GM21360 (cell line): ENCODE measurements around the gene AMOT.

Source experiments
- ATAC-seq: cut with Tn5 transposase; IDR thresholded peaks from one replicate; pipeline ENCODE4 v1.9.1; 2021; ENCODE audit warnings: mild to moderate bottlenecking, moderate library complexity; ENCODE audit not compliant: unreplicated experiment

Gene AMOT

DNA sequence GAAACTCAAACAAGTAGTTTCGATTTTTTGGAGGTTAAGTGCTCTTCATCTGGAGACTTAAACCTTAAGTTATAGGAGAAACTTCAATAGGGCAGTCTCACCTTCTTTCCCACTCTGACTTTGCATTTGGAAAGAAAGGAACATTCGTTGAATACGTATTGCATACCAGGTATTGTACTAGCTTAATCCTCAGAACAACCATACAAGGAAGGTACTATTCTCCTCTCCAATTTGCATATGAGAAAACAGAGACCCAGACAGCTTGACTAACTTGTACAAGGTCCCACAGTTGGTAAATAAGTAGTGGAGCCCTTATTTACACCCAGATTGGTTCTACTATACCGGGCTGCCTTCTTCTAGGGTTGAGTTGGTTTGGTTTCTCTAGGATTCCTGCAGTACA lies 32.6 kb downstream of the AMOT start:
- ATAC-seq: no peak

DNA sequence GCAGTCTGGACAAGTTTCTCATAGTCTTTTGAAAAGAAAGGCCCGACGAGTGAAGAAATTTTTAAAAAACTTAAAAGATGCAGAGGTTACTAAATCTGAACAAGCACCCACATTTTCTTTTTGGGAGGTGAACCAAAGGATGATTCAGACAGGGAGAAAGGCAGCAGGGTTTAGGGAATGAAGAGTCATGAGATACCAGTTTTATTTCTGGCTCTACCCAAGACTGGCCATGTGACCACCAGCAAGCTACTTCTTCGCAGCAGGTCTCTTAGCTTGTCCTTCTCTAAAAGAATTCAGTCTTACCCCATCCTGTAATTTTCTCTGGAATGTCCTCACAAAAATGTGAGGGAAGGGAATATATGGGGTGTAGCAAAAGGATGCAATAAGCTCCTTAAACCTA lies 37.6 kb downstream of the AMOT start:
- no peak for ATAC-seq

DNA sequence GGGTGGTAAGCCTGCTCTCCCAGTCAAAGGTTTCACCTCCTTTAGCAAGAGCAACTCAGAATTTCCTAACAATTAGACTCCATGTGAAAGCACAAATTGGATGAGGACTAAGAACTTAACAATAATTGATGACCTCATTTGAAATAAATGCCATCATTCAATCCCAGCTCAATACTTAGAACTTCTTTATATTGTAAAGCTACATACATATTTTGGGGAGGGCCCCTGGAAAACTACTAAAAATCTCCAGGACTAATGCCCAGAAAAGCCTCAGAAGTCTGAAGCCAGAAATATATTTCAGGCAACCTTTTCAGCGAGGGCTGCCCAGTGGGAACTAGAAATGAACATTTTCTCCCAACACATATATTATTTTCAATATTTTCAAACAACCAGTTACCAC lies 38.1 kb downstream of the AMOT start:
- ATAC-seq: no peak

DNA sequence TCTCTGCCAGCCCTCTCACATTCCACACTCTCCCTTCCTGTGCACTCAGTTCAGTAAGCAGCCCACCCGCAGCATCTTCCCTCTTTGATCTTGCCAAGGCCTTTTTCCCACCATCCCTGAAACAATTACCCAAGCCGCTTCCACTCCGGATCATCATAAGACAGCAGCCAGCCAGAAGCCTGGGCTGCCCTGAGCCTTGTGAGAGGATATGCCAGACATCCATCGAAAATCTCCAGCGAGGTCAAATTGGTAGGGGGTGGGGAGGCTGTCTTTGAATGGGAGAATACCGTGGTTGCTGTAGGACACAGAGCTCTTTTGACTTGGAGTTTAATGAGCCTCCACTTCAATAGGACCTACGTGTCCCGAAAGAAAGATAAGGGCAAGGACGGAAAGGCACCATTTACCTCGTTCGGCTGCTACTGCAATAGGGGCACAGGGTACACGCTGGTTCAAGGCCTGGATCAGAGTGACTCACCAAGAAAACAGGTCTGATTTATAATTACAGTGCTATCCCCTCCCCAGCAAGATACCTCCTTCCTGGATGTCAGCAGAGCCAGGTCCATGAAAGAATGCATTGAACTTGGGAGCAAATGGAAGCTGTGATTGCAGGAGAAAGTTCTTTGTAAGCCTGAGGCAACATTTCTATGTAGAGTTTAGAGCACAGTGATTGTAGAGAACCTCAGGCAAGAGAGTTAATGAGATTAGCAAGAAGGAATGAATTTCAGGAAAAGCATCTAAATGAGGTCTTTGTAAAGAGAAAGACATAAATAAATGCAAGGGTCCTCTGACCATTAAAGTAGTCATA lies 39.5 kb downstream of the AMOT start:
- ATAC-seq: no peak

DNA sequence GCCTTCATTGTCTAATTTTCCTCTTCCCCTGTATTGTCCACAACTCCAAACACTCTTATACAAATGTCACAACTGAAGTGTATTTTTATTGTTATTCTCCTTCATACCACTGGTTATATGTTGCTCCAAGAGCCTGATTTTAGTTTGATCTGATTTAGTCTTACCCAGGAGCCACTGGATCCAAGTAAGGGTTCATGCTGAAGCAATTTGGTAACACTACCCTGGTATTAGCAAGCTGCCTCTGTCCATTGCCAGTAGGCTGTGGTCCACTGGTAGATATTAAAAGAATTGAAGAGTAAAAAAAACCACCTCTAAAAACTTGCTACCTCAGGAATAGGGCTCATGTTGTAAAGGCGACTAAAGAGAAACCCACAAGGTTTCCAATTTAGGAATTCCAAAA lies 41.2 kb downstream of the AMOT start:
- ATAC-seq: no peak

DNA sequence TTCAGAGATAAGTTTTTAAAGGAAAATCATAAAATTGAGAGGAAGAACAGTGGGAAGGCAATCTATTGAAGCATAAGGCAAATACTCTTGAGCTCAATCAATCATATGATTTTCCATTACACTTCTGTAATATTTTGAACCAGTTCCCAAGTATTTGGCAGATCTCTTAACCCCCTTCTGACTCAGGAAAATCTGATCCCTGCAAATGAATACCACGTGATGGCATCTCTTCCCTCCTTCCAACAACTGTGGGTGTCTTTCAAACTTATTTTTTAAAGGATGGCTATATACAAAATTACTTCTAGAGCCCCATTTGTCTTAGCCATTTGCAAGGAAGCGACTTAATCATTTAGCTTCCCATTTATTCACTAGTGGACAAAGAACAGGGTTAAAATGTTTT lies 41.9 kb downstream of the AMOT start:
- ATAC-seq: no peak

DNA sequence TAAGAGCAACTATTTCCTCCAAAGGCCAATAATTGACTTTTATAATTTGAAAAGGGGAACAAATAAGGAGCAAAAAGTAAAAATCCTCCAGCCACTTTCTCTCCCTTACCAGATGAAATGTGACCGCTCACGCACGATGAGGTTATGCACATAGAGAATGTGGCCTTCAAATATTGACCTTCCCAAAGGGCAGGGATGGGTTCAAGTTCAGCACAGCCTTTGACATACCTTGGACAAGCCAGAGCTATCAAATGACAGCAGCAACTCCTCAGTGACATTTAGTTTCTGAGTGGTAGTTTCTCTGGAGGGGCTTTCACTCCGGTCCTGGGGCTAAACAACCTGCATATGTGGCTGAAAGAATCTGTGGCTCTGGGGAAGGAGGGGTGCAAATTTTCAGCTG lies 50.7 kb downstream of the AMOT start:
- ATAC-seq: no peak

DNA sequence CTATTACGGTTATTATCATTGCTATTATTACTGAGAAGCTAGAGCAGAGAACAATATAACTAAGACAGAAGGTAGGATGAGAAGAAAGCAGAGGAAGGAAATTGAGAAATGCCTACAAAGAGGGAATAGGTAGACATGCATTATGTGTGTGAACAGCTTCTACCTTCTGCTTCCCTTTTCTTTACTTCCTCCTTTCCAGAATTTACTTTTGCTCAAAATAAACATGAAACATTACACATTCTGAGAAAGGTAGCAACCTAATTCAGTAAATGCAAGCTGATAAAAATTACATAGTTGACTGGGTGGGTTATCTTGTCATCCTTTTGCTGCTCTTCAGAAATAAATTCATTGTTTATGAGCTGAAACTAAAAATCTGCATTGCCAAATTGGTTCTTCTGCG lies 54.6 kb downstream of the AMOT start:
- no peak for ATAC-seq

DNA sequence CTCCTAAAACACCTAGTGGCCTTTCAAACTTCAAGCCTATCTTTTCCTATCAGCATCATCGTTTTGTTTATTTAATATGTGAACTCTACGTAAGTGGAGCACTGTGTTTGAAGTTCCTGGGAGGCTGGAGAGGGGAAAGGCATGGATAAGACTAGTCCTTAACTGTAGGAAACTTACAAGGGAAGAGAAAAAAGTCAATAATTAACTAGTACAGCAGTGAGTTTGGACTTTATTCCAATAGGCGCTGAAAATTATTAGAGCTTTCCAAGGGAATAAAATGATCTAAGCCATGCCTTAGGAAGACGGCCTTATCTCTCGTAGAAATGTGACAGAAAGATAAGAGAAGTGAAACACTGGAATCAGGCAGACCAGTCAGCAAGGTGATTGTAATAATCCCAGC lies 55.3 kb downstream of the AMOT start:
- ATAC-seq: no peak

DNA sequence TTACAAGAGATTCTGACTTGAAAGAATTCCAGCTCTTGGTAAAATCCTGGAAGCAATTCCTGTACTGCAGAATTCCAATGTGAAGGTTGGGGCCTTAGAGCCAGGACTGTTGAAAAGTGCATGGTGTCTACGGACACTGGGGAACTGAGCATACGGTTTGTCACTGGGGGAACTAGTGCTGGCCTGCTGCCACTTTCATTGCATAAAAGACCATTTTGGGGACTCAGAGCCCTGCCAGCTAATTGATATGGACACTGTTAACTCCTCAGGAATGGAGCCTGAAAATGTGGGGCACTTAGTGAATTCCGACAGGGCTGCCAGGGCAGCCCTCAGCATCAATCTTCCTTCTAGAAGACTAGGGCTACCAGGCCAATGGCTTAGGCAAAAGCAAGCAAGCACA lies 55.9 kb downstream of the AMOT start:
- ATAC-seq: no peak

DNA sequence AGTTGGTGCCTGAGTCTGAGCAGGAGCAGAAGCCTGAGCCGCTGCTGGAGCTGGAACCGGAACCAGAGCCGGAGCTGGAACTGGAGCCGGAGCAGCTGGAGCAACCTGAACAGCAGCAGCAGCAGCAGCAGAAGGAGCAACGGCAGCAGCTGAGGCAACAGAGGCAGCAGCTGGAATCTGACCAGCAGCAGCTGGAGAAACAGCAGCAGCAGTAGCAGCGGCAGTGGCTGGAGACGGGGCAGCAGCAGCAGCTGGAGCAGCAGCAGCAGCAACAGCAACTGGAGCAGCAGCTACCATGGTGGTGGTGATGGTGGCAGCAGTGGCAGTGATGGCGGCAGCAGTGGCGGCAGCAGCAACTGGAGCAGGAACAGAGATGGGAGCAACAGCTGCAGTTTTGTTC lies 61.5 kb downstream of the AMOT start:
- ATAC-seq: no peak

DNA sequence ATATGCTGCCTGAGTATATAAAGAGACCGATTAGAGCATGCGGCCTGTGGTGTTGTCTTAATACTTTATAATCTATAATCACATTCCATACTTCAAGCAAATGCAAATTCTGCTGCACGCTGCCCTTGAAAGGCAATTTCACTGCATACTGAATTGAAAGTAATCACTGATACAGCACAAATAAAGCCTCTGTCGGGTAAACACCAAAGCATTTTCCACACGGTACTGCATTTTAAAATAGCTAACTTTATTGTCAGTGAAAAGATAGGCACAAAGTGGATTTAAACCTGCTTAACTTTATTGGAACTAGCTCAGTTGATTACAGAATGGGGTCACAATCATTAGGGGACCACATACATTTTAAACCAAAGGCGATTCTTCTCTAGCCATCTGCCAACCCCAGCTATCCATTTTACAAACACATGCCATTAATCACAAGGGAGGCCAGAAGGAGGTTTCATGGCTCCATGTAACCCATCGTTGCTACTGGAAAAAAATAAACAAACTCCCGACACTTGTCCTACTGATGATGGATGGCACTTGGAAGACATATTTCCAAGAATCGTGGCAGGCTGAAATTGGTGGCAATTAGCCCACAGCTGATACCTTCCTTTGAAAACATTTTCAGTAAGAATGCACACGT lies 65.9 kb downstream of the AMOT start:
- ATAC-seq: no peak

DNA sequence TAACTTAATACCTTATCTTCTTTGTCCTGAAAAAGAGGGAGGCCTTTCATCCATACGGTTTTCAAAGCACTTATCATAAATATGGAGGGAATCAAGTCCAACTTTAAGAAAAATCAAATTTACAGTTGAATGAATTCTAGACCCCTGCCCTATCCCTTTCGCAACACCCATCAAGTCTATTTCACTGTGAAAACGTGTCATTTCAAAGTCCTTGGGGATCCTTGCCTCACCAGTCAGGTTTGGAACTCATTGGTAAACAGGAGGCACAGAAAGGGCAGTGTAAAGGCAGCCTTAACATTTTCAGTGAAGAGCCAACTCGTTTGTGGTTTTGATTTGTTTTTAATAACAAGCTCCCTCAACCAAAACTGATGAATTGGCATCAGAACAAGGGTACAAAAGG lies 66.5 kb downstream of the AMOT start:
- no peak for ATAC-seq

DNA sequence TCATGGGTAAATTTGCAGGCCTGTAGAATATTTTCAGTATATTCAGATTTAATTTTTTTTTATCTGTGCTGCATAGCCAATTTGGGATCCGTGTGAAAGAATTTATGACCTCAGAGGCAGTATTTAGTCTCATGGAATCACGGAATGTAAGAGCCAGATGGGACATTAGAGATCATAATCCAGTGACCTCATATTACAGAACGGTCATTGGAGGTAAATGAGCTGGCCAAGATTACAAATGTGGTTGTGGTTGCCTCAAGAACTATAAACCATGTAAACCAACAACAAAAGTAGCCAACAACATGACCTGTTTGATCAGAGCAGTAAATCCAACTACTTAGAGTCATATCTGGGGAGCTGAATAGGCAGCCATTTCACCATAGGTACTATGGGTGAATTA lies 71.6 kb downstream of the AMOT start:
- ATAC-seq: no peak

DNA sequence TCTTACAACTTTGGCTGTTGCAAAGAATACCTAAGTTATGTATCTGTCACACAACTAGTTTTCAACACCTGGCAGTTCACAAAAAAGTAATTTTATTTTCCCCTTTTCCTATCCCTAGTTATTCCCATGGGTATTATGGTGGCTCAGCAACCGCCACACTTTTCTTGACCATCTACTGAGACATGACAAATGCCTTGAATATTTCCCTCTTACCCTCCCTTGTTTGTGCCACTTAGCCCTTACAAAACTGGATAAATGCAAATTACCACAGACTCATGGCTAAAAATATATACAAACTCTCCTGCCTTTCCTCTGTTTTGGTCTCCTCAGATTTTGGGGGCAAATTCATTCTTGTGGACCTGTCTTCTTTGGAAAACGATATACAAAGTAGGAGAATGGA lies 72.1 kb downstream of the AMOT start:
- ATAC-seq: no peak

DNA sequence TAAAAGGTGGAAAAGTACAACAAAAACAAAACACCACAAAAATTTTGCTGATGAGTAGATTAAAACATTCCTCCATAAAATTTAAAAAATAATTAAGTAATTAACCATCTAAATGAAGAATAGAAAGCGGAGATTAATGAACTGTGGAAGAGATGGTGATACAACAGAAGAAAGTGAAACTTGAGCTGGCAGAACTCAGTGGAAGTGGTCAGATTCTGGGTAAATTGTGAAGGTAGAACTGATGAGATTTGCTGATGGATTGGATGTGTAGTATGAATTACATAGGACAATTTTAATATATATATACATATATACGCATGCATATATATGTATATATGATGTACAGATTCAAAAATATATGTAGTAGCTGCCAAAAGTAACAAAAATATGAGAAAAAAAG lies 73.9 kb downstream of the AMOT start:
- peak; percentile 43 for ATAC-seq

DNA sequence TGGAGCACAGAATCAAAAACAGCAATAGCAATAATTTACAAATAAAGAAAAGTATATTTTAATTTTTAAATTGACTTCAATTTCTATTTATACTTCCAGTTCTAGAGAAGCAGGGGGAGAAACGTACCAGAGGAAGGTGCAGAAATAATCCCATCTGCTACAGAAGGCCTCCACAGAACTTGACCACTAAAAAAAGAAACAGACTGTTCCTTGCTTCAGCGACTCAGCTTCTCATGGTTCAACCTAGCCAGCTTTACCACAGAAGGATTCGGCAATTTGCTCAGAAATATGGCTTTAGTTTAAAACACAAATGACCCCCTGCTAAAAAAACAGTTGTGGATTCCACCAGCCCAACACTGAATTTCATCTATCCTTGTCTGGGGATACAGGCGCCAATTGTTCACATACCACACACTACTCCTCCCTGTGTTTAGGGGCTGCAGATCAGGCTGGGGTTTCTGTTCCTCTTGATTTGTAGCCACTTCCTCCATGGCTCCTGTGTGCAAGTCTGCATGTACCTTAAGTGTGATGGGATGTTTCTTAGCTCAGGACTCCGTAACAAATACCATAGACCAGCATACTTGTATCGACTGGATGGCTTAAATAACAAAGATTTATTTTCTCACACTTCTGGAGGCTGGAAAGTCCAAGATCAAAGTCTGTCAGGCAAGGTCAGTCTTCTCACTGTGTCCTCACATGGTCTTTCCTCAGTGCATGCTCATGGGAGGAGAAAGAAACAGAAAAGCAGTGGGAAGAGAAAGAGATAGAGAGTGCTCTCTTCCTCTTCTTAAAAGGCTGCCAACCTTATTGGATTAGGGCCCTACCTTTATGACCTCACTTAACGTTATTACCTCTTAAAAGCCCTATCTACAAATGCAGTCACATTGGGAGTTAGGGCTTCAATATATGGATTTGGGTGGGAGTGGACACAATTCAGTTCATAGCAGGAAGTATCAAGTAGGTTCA lies 79.1 kb downstream of the AMOT start:
- ATAC-seq: peak; percentile 86

DNA sequence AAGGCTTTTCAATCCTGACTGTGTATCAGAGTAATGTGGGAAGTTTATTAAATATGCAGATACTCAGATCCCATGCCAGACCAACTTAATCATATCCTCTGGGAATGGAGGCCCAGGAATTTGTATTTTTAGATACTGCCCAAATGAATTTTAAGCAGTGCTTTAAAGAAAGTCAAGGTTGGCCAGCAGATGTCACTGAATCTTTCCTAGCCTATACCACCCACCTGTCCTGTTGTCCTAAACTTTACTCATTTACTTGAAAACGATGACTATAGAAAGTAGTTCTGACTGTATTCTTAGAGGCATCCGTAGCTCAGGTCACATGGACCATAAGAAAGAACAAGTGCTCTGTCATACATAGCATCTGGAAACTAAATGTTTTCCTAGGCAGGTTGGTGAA lies 79.9 kb downstream of the AMOT start:
- peak; percentile 55 for ATAC-seq

DNA sequence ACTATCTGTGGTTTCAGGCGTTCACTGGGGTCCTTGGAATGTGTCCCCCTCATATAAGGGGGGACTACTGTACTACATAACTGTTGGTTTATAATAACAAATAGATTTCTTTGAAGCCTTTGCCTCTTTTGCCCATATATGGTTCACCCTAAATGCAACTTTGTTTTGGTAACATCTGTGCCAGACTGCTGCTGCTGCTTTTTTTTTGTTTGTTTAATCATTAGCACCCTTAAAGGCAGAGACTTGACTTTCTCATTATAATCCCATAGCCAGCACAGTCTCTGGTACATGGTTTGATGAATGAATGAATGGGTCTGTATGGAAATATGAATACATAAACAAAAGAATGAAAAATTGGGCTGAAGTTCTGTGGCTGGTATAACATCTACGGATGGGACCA lies 80.7 kb downstream of the AMOT start:
- no peak for ATAC-seq

DNA sequence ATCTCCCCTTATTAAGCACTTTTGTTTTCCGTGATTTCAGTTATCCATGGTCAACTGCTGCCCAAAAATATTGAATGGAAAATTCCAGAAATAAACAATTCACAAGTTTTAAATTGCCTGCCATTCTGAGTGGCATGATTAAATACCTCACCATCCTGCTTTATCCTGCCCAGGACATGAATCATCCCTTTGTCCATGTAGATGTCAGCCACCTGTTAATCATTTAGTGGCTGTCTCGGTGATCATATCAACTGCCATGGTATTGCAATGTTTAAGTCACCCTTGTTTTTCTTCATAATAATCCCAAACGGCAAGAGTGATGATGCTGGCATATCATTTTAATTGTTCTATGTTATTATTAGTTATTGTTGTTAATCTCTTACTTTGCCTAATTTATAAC lies 81.1 kb downstream of the AMOT start:
- no peak for ATAC-seq

DNA sequence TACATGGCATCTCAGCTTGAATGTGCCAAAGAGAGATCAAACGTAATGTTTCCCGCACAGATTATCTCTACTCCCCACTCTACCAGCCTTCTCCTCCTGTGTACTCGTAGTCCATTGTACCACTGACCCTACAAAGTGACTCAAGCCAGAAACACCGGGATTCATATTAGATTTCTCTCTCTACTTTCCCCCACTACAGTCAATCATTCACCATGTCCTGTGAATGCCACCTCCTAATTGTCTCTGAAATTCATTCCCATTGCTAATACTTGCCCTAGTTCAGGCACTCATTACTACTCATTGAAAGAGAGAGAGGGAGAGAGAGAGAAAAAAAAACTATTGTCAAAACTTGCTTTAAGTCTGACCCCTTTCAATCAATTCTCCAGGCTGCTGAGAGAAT lies 82.7 kb downstream of the AMOT start:
- no peak for ATAC-seq

DNA sequence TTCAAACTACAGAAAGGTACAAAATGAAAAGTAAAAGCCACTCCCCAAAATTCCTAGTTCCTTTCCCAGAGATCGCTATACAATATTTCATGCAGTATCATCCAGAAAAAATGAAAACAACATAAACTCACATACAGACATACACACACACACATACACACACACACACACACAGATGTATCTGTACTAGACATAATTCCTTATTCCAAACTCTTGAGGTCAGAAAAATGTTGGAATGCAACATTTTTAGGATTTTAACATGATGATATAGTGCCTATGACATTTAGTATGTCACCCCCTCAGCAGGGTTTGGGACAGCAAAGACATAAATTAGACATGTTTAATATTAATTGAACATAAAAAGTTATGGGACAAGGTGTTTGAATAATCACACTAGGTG lies 87.5 kb downstream of the AMOT start:
- ATAC-seq: no peak
